LNCAP (cell line): Measurements from ENCODE around the gene SC5D.

Experiments used
- CTCF ChIP-seq: fragments of 450-650 bp; IDR thresholded peaks from 2 replicates; pipeline ENCODE4 v1.5.1; 2017; ENCODE audit warnings: mild to moderate bottlenecking

The SC5D gene

GRCh38 chr11:121341609-121342008 is 49.0 kb downstream of the SC5D start:
- TF ChIP-seq CTCF = no peak

- no peak for TF ChIP-seq CTCF
Measured at GRCh38 chr11:121344824-121345223, 52.3 kb downstream of the SC5D start.

- no peak for TF ChIP-seq CTCF
Measured at GRCh38 chr11:121347094-121347493, 54.5 kb downstream of the SC5D start.

GRCh38 chr11:121347813-121348212 is 55.2 kb downstream of the SC5D start:
- no peak for TF ChIP-seq CTCF

GRCh38 chr11:121348220-121348875 is 55.8 kb downstream of the SC5D start:
- TF ChIP-seq CTCF = no peak

GRCh38 chr11:121349790-121350189 is 57.2 kb downstream of the SC5D start:
- no peak for TF ChIP-seq CTCF

GRCh38 chr11:121350314-121351082 is 57.9 kb downstream of the SC5D start:
- no peak for TF ChIP-seq CTCF
